Measurements from ENCODE around the gene SLX4IP.

The SLX4IP gene

DNA sequence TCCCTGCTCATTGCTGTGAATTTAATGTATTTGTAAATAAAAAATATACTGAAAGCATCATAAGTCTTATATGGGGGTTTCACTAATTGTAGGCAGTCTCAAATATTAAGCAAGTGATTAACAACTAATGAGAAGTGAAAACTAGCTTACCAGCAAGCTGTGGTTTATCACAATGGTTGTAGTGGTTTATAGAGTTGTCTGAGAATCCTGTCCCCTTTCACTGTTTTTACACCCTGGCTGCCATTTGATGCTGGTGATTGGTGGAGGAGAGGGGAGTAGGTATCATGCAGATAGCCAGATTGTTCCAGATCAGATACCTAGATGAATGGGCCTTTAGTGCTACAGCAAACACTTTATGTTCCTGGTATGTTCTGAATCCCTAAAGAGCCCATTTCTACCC lies 7.1 kb upstream of the SLX4IP start:
- no peak for DNase-seq (ENCODE audit: low read depth in 2 of 2)

DNA sequence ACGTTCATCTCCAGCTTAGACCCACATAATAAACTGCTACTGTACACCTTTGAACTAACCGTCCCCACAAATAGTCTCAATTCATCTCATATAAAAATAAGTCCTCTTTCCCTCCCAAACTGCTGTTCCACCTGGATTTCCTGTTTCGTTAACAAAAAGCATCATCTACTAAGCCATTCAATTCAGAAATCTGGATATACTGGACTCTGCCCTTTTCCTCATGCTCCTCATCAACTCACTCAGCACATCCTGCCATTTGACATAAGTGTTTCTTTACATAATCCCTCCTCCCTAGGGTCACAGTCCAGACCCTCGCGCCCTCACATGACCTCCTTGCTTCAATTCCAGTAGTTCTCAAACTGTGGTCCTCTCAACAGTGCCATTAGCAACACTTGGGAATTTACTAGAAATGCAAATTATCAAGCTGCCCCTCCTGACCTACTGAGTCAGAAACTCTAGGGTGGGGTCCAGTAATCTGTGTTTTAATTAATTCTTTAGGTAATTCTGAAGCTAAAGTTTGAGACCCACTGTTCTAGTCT lies 5.6 kb upstream of the SLX4IP start:
- DNase-seq (ENCODE audit: low read depth in 2 of 2) = no peak

DNA sequence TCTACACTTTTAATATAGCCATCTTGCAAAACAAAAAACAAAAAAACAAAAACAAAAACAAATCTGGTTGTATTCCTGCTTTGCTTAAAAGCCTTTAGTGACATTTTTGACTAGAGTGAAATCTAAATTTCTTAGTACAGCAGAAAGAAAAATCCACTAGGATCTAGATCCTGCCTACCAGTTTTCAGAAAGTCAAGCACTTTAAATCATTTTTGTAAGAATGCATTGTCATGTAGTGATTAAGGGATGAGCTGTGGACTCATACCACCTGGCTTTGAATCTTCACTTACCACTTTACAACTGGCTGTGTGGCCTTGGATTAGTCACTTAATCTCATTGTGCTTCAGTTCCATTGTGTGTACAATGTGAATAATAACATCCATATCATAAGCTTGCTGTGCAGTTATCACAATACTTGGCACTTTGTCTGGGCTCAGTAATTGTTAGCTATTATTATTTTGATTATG lies 5.1 kb upstream of the SLX4IP start:
- DNase-seq (ENCODE audit: low read depth in 2 of 2) = no peak

DNA sequence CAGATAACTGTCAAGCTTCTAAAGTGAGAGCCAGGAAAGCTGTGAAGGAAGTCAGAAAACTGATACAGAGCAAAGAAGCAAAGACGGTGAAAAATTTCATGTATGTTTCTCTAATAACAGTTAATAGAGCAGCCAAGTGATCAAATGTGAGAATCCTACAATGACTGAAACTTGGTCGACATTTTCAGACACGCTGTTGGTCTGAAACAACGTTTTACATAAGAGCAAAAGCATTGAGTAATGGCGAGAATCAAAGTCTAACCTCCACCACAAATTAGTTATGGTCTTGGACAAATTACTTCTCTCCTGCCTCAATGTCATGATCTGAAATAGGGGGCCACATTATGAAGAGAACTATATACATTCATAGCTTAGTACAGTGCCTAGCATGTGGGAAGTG lies 4.4 kb upstream of the SLX4IP start:
- no peak for DNase-seq (ENCODE audit: low read depth in 2 of 2)

- no peak for DNase-seq (ENCODE audit: low read depth in 2 of 2)
Observed at GRCh38 chr20:10432079-10432478, 3.0 kb upstream of the SLX4IP start.

DNA sequence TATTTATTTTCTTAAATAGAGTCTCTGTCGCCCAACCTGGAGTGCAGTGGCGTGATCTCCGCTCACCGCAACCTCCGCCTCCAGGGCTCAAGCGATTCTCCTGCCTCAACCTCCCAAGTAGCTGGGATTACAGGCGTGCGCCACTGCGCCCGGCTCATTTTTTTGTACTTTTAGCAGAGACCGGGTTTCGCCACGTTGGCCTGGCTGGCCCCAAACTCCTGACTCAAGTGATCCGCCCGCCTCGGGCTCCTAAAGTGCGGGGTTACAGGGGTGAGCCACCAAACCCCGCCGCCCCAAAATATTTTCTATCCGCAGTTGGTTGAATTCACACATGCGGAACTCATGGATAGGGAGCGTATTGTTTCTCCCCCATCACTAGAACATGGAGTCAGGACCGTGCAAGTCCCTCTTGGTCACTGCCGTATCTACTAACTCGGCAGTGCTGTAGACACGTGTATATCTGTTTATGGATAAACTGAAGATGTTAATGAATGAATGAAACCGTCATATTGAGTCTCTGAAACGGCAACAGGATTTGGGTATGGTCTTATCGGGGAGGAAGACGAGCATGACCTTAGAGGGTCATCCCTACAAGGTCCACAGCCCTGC lies 2.0 kb upstream of the SLX4IP start:
- no peak for DNase-seq (ENCODE audit: low read depth in 2 of 2)

DNA sequence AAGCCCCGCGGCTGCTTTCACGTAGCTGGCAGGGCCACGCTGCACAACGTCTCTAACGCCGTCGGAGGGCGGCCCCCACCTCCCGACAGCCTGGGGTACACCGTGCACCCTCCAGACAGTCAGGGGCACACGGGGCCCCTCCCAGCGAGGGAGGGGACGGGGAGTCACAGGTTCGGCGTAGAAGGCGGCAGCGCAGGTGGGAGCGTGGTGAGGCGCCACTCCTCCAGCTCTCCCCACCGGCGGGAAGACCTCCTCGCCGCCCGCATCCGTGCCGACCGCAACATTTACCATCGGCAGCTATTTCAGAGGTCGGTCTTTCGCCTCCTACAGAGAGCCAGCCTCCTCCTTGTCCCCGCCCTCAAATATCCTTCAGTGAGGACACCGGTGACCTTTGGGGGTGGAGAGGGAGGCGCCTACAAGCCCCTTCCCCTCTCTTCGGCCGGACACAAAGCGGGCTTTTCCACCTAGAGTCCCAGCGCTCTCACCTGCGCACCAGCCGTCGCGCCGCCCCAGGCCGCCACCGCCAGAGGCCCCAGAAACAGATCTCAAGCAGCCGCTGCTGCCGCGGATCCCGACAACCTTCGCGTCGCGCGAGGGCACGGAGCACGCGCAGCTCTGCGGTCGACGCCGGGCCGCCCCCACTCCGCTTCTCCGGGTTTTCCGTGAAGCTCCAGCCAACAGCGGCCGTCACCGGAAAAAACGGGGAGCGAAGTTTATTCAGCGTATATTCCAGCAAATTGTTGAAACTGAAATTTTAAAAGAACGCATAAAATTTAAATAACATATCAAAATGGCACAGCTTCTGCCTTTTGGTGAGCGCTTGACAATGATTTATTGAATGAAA lies 1.3 kb upstream of the SLX4IP start, which contains the start of gene MKKS:
TSS of gene MKKS (minus strand) at position 600 of the 844 bp plus-strand sequence. CDS start 20,708 bp downstream, outside the sequence.
- peak; percentile 67 to 69 for DNase-seq (ENCODE audit: low read depth in 2 of 2)

- DNase-seq (ENCODE audit: low read depth in 2 of 2) = peak; percentile 41 to 42
Observed at GRCh38 chr20:10434467-10434831, 656 bp upstream of the SLX4IP start.

- DNase-seq (ENCODE audit: low read depth in 2 of 2) = no peak
Observed at GRCh38 chr20:10436053-10436699, 1.1 kb downstream of the SLX4IP start.

- DNase-seq (ENCODE audit: low read depth in 2 of 2) = no peak
Observed at GRCh38 chr20:10438217-10438616, 3.1 kb downstream of the SLX4IP start.

DNA sequence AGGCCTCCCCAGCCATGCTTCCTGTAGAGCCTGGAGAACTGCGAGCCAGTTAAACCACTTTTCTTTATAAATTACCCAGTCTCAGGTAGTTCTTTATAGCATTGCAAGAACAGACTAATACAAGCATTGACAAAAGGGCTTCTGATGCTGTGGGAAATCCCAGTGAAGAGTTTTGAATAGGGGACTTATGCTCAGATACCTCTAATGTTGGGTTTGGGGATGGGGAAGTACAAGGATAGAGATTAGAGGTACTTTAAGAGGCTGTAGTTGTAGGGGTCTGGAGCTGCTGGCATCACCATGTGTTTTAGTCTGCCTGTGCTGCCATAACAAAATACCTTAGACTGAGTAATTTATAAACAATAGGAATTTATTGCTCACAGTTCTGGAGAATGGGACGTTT lies 8.8 kb downstream of the SLX4IP start:
- no peak for DNase-seq (ENCODE audit: low read depth in 2 of 2)

- DNase-seq (ENCODE audit: low read depth in 2 of 2) = no peak
Observed at GRCh38 chr20:10445758-10446157, 10.7 kb downstream of the SLX4IP start.

DNA sequence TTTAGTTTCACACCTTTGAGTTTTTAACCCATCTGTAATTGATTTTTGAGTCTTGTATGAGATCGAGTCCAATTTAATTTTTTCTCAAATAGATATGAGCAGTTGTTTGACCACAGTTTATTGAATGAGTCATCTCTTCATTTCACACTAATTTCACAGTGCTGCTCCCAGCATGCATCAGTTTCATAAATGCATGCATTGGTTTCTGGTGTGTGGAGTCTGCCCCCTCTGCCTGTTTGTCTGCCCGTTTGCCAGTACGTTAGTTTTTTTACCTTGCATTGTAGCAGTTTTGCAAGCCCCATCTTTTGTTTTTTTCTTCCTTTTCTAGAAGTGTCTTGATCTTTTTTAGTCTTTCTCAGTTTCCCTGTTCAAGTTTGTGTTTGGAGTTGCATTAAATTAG lies 11.9 kb downstream of the SLX4IP start:
- DNase-seq (ENCODE audit: low read depth in 2 of 2) = peak in 1 of 2 donors; percentile 15

DNA sequence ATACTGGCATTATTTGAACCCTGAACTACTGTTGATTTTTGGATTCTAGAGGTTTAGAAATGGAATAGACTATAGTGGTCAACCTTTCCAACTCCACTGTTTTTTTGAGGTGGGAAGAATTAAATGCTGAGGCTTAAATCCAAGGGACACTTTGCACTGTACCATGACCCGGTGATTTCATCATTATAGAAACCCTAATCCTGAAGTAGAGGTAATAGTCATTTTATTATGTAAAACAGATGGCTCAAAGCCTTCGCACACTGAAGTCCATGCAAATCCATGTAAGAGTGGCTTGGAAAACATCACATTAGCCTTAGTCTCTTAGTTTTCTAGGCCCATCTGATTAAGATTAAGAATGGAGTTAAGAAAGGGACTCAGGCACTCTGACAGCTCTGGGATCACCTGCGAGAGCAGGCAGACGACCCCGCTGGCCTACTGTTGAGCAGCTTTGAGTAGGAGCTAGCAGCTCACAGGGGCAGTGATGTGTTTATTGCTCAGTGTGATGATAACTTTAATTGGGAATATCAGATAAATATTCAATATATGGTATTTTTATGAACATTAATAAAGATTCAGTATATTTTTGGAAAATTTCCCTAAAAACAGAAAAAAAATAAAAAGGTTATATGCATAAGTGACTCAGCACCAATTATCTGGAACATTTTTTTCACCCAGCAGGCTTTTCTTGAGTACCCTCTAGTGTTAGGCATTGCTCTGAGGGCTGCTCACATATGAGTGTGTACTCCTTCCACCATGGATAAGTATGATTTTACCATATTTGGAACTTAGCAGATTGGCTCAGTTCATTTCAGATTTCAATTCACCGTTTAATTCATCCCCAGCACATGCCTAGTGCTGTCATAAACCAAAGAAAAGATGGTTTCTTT lies 13.4 kb downstream of the SLX4IP start:
- no peak for DNase-seq (ENCODE audit: low read depth in 2 of 2)

- DNase-seq (ENCODE audit: low read depth in 2 of 2) = no peak
Observed at GRCh38 chr20:10449270-10449669, 14.2 kb downstream of the SLX4IP start.

DNA sequence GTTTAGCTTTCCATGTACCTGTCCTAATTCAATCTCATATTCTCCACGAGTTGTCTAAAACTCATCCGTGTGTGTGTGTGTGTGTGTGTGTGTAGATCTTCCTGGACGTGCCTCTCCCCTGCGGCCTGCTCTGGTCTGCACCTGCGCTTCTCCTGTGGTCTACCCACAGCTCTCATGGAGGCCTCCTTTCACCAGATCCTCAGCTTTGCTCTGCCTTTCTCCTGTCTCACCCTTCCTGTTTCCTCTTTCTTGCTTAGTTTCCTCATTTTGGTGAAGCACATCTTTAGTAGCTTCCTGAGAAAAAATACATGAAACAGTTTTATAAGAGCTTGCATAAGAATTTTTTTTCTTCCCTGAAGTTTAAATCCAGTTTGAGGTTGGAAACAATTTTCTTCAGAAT lies 18.1 kb downstream of the SLX4IP start:
- no peak for DNase-seq (ENCODE audit: low read depth in 2 of 2)

GRCh38 chr20:10454151-10454750 lies 19.1 kb downstream of the SLX4IP start:
- no peak for DNase-seq (ENCODE audit: low read depth in 2 of 2)

GRCh38 chr20:10461495-10461894 lies 26.4 kb downstream of the SLX4IP start:
- no peak for DNase-seq (ENCODE audit: low read depth in 2 of 2)

- DNase-seq (ENCODE audit: low read depth in 2 of 2) = no peak
Observed at GRCh38 chr20:10462516-10462915, 27.4 kb downstream of the SLX4IP start.

DNA sequence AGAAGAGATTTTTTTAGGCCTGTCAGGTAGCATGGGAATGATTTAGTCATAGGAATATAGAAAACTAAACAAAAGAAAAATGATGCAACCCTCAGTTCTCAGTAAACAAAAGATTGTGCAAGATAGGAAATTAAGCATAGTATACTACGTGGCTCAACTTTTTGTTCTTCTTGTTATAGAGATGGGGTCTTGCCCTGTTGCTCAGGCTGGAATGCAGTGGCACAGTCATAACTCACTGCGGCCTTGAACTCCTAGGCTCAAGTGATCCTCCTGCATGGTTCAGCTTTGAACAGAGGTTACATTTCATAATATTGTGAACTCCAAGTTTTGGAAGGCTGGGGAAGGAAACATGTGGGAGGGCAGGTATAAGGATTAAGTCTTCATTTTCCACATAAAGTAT lies 28.5 kb downstream of the SLX4IP start:
- DNase-seq (ENCODE audit: low read depth in 2 of 2) = no peak

- no peak for DNase-seq (ENCODE audit: low read depth in 2 of 2)
Observed at GRCh38 chr20:10465135-10465534, 30.0 kb downstream of the SLX4IP start.

All from stimulated activated CD8-positive, alpha-beta memory T cell treated with anti-CD3 and anti-CD28 coated beads, Interleukin-15, amount 100 ng/mL, for 4 hours (primary cell).